Stimulated activated CD4-positive, alpha-beta T cell treated with anti-CD3 and anti-CD28 coated beads, Interleukin-1b, Interleukin-23, amount 100 ng/mL, for 1 hour (primary cell): ENCODE results near the gene ACTG2.
"Not testable (repeated sequence)": the region's sequence is repeated elsewhere in the genome, so short reads cannot be mapped to it uniquely, and the experiment has no call there.

Experiments
- DNase-seq, 2 donors: peaks; one replicate each; pipeline ENCODE4 v3.0.0-alpha.2; 2020; ENCODE audit warnings: low read depth in 2 of 2

The ACTG2 gene

DNA sequence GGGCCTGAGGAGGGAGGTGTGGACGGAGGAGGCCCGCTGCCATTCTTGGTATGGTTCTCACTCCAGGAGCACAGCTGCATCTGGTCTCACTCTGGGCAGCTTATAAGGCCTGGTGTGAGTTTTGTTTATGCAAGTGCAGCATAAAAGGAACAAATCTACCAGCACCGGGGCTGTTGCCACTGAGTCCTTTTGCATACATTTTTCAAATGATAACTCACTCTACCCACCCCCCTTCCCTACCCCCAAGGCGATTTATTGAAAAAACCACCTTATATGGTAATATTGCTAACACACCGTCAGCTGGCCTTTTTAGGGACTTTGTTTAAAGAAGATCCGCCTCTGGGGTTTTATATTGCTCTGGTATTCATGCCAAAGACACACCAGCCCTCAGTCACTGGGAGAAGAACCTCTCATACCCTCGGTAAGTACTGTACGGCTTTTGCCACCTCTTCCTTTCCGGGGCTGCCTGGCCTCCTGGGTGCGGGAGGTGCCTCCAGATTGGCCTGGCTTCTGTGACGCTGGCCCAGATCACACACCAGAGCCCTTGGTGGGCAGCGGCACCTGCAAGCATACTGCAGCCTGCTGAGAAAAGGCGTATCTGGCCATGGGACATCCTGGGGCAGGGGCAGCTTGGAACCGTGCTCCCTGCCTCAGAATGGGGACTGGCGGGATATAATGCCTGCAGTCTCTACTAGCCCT, at the start of gene ACTG2:
Gene ACTG2 (plus strand): TSS at position 378 of the 699 bp plus-strand sequence. CDS start 8,304 bp downstream, outside the sequence.
- no peak for DNase-seq

DNA sequence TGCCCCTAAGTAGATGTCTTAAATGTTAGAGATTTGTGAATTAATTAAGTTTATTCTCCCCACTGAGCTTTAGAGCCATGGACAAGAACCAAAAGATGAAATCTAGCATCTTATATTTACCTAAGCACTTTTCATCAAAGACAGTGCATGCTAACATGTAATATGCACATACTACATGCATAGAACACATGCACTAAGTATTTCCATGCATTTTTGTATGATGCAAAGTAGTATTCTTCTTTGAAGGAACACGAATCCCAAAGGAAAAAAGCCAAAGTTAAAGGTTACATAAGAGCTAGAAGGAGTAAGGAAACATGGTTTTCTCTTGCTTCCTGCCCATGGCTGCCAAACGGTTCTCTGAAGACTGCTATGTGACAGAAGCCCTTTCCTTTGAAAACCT, 48.7 kb upstream of the ACTG2 start:
- DNase-seq = no peak

DNA sequence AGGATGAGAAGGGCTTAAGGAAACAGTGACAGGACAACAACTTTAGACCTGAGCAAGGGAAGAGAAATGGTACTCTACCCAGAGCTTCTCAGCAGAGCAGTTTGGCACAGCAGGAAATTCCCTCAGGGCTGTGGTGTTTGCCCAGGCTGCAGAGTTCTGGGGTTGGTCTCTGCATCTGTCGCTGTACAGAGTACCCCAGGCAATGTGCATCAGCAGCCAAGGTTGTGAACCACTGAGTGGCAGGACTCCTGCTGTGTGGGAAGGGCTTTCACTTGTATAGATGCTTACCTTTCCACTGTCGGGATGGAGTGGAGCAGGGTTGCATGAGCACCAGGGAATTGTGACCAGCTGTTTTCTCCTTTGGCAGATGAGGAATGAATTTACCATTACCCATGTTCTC, 42.8 kb upstream of the ACTG2 start:
- DNase-seq = no peak

DNA sequence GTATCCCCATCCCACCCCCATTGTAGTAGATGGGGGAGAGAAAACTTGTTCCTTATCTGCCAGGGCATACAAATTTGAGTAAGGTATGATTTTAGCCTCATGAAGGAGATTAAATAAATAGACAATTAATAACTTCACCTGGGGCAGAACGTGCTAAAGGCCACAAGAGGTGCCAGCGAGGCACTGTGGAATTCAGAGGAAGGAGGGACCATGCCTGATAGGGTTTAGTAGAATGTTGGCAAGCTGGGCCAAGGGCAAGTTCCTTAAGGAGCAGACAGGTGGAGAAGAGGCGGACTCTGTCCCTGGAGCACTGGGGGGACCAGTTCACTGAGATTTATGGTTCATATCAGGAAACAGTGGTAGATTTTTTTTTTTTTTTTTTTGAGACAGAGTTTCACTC, 41.5 kb upstream of the ACTG2 start:
- DNase-seq = no peak

DNA sequence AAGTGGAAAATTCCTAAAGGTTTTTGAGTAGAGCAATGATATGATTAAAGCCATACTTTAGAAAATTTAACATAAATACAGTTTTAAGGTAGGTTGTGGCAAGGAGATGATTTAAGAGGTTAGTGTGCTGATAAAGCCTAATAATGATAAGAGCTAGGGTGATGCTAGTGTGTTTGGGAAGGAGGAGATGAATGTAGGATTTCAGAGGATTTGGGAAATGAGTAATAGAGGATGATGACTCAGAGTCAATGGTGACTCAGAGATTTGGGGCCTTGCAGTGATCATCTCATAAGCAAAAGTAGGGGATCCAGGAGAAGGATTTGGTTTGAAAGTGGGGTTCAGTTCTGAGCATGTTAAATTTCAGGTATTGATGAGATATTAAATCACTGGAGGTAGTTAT, 40.8 kb upstream of the ACTG2 start:
- no peak for DNase-seq

DNA sequence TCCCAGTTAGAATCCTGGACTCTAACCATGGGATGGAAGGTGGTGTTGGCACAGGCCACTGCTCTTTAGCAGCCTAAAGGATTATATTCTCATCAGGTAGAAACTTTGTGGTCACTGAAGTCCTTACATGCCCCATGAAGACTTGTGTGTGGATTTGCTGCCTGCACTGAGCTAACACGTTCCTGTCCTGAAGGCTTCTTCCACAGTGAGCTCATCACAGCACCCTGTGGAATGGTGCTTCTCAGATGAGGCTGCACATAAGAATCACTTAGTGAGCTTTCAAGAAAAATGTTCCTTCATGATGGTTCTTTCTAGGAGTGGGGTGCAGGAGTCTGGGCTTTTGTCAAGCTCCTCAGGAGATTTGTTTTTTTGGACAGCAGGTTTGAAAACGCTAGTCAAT, 37.3 kb upstream of the ACTG2 start:
- DNase-seq = no peak

DNA sequence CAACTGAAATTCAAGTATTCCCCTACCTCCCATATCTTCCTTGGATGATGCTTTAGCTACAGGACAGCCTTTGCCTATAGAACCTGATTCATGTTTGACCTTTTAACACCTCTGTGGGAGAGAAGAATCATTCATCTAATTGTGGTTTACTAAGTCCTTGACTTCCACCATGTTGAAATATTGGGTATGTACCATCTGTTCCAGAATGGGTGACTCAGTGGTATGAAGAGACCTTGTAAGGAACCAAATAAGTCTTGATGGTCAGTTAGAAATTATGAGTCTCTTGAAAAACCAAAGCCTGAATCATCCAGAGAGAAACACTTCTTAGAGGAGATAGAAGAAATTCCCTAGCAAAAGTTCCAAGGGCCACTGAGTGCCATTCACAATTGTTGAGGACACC, 36.6 kb upstream of the ACTG2 start:
- DNase-seq = no peak

DNA sequence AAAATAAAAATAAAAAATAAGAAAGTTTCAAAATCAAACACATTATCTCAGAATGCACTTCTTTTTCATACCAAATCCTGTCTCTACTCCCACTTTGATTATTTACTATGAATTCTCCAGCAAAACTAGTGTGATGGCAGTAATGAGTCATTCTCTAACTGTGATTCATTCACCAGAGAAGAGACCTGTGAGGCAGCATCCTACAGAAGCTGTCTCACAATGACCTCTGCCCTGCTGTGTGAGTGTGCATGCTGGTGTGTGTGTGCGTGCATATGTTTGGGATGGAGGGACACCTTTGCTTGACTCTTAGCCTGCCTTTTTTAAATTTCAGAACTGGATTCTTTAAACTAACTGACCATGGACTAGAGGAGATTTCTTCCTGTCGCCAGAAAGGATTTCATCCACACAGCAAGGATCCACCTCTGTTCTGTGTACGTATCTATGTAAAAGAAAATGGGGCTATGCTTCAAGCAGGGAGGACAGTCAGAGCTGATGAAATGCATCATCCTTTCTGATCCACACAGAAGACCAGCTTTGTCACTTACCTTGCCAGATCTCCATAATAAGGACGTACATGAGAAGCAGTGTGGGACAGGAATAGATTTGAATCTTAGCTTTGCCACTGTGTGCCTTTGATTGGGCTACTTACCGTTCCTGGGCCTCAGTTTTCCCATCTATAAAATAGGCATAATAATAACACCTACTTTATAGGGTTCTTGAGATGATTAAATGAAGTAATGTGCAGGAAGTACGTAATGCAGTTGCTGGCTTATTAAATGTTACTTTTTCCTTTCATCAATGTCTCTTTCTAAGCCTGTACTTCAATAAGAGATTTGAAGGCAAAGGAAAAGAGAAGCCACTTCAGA, 32.9 kb upstream of the ACTG2 start:
- no peak for DNase-seq

DNA sequence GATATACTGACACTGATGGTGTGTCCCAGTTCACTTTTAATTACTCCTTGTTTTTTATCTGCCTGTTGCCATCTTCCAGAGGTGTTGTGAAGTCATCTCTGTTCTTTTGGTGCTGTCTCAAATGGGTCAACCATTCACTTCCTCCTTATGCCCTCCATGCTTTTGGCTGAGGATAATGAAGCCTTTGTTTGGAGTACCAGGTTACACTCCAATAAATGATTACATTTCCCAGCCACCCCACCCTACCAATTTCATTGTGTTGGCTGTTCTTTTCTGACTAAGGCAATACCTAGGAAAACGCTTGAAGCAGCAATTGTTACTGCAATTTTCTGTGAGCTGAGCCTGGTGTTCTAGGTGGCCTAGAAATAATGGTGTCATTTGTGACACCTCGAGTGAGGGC, 29.8 kb upstream of the ACTG2 start:
- no peak for DNase-seq

DNA sequence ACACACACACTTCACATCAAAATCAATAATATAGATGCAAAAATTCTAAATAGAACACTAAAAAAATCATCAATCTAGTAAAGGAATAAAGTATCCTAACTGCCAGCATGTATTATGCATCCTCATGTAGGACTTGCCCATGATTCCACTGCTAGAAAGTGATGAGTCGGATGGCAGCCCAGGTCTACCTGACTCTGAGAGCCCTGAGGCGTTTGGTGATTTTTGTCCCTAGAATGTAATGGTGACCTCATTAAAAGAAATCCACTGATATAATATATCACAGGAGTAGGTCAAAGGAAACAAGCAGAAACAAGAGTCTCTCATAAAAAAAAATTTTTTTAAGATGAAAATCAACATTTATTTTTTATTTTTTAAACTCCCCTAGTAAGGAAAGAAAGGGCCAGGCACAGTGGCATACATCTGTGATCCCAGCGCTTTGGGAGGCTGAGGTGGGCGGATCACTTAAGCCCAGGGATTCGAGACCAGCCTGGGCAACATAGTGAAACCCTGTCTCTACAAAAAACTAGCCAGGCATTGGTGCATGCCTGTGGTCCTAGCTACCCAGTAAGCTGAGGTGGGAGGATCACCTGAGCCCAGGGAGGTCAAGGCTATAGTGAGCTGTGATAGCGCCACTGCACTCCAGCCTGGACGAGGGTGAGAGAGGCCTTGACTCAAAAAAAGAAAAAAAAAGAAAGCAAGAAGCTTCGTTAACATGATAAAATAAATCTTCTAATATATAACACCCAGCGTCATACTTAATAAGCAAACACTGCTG, 24.4 kb upstream of the ACTG2 start:
- no peak for DNase-seq

DNA sequence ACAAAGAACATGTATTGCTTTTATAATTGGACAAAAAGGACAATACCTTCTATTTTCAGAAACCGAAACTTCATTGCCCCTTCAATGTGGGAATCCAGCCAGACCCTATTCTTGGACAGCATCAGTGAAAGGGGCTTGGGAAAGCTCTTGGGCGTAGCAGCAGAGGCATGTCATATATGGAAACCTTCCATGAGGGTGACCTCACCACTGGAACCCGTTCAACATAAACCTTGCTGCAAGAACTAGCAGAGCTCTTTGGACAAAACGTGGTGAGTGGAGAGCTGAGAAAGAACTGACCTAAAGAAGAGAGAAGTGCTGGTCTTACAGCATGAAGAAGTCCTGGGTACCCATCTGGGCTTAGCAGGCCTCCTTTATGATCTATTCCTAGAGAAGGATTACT, 22.7 kb upstream of the ACTG2 start:
- no peak for DNase-seq

DNA sequence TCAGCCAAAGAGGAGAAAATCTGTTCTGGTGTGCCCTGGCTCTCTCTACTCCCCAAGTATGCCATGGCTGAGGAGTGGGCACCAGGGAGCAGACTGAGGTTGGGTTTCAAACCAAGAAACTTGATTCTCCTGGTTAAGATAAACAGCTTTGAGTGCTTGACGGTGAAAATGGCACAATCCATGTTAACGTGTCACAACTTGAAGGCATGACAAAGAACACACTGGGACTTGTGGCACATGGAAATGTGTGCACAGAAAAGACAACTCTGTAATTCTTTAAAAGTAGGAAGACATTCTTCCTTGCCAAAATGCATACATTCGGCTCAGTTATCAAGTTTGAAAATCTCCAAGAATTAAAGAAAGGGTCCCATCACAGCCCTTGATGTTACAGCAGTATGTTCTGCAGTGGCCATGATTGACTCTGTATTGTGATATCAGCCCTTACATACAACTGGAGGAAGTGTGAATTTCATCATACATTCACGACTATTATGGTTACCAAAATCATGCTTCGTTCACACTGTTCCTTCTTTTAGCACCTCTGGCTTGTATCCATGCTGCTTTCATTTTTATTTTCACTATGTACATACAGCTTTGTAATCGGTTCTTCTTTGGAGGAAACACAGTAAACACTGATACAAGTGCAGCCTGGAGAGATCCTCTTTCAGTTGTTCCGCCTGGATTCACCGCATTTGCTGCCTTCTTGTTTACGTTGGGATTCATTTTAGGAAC, 15.6 kb upstream of the ACTG2 start:
- no peak for DNase-seq

DNA sequence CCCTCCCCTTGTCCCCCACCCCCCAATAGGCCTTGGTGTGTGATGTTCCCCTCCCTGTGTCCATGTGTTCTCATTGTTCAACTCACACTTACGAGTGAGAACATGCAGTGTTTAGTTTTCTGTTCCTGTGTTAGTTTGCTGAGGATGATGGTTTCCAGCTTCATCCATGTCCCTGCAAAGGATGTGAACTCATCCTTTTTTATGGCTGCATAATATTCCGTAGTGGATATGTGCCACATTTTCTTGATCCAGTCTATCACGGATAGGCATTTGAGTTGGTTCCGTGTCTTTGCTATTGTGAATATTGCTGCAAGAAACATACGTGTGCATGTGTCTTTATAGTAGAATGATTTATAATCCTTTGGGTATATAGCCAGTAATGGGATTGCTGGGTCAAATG, 14.8 kb upstream of the ACTG2 start:
- not testable (repeated sequence) for DNase-seq

DNA sequence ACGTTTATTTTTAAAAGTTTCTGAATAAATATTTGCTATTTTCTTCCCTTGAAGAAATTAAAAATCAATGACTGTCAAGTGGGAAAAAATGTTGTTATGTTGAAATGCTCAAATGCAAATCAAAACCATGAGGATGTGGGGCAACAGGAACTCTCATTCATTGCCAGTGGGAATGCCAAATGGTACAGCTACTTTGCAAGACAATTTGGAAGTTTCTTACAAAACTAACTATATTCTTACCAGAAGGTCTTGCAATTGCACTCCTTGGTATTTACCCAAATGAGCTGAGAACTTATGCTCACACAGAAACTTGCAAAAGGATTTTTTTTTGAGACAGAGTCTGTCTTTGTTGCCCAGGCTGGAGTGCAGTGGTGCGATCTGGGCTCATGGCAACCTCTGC, 7.4 kb upstream of the ACTG2 start:
- DNase-seq = no peak

DNA sequence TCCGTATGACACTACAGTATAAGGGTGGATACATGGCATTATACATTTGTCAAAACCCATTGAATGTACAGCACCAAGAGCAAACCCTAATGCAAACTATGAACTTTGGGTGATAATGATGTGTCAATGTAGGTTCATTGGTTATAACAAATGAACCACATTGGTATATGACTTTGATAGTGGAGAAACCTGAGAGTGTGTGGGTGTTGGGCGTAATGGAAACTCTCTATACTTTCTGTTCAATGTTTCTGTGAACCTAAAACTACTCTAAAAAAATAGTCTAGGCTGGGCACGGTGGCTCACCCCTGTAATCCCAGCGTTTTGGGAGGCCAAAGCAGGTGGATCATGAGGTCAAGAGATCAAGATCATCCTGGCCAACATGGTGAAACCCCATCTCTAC, 6.5 kb upstream of the ACTG2 start:
- DNase-seq = no peak

DNA sequence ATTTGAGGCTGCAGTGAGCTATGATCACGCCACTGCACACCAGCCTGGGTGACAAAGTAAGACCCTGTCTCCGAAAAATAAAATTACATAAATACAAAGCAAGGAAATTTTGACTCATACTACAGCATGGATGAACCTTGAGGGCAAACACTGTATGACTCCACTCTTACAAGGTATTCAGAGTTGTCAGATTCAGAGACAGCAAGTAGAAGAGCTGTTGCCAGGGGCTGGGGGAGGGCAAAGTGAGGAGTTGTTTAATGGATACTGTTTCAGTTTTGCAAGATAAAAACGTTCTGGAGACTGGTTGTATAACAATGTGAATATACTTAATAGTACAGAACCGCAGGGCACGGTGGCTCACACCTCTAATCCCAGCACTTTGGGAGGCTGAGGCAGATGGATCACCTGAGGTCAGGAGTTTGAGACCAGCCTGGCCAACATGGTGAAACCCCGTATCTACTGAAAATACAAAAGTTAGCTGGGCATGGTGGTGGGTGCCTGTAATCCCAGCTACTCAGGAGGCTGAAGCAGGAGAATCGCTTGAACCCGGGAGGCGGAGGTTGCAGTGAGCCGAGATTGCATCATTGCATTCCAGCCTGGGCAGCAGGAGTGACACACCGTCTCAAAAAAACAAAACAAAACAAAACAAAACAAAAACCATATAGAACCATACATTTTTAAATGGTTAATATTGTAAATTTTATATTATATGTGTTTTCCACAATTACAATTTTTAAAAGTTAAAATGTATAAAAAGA, 5.0 kb upstream of the ACTG2 start:
- not testable (repeated sequence) for DNase-seq

DNA sequence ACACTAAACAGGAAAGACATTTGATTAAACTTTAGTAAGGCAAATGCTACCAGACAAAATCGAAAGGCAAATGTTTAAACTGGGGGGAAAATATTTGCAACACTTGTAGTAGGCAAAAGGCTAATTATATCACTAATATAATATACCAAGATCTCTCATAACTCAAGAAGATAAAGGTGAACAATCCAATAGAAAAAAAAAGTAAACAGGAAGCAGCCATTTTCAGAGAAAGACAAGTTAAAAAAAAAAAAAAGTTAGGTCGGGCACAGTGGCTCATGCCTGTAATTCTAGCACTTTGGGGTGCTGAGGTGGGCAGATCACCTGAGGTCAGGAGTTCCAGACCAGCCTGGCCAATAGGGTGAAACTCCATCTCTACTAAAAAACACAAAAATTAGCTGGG, 4.4 kb upstream of the ACTG2 start:
- no peak for DNase-seq

DNA sequence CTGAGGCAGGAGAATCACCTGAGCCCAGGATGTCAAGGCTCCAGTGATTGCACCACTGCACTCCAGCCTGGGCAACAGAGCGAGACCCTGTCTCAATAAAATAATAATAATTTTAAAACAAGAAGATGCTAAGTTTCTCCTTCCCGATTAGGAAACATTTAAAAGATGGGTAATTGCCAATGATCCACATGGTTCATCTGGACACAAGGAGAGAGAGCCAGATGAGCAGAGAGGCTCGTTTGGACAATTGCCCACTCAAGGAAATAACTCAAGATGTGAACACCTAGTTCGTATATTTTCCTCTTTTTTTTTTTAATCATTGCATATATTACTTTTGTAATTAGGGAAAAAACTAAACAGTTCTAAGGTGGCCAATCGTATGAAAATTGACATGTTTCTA, 3.6 kb upstream of the ACTG2 start:
- DNase-seq = no peak

DNA sequence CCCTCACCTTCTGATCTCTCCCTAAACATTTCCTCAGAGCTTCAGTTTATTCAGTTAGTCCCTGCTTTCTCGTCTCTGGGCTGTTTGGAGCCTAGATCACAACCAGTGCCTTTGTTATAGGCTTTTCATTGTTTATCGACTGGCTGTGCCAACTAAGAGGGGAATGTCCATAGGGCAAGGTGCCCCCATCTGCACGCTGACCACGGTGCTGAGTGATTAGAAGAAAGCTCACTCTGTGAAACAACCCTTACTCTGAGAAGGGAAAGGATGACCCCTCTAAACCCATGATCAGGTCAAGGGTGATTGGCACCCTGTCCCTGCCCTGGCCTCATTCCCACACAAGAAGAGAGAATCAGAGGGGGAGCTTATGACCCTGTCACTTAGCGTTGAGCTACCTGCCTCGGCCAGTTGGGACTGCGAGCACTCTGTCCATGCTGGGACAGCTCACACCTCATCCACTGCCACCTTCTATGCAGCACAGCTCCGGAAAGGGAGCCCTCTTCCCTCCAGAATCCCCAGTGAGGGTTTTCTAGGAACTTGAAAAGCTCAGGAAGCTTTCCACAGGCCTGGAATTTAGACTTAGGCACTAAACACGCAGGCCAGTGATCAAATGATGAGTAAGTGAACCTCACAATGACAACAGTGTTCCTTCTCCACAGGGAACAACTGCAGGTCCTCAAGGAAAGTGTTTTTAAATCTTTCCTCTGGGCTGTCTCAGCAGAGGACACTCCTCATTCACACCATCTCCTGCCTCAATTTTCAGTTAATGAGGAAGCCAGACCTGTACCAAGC, 2.3 kb upstream of the ACTG2 start:
- DNase-seq = no peak

DNA sequence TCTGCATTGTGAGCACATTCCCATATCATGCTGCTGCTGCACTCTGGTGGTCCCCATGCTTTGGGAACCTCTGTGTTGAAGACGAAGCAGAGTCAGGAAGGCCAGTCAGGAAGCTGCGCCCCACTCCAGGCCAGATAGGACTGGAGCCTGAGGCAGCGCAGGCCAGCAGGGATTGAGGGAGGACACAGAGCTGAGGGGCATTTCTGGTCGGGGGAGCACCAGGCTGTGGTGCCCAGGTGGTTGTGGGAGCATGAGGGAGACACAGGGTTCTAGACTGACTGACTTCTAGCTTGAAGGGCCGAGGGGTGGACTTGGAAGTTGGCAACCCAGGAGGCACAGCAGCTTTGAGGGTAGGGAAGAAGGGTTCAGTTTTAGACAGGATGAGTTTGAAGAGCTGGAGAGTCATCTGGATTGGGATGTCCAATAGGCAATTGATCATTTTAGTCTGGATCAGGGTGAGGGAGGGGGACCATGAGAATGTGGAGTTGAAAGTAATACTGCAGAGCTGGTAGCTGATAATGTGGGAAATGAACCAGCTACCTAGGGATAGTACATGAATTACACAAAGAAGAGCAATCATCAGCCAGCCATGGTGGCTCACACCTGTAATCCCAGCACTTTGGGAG, 1.4 kb upstream of the ACTG2 start:
- no peak for DNase-seq
